Stimulated activated naive B cell treated with anti-CD40 and anti-IgM and Interleukin-4, amounts not matched to agents 10 μg/mL and 1 μg/mL and 100 μg/mL, for 72 hours (primary cell): ENCODE results near the gene NEUROD4.
A peak's percentile ranks its signal among the peaks of the same experiment; 100 is the strongest.

ENCODE experiments used
- ATAC-seq, 2 donors: fragments of 150-1000 bp; cut with Tn5 transposase; replicated peaks; 2 replicates each; pipeline ENCODE4 v1.10.0; 2021; ENCODE audit warnings: moderate library complexity in 1 of 2
- DNase-seq: peaks from one replicate; pipeline ENCODE4 v3.0.0; 2021
- H3K27ac Mint-ChIP-seq: one replicate; pipeline ENCODE4 v1.8.0; 2022; ENCODE audit warnings: mild to moderate bottlenecking, mixed read lengths
- H3K27me3 Mint-ChIP-seq, 2 donors: one replicate each; pipeline ENCODE4 v1.8.0; 2022; ENCODE audit warnings: mixed read lengths in 2 of 2
- H3K36me3 Mint-ChIP-seq, 2 donors: one replicate each; pipeline ENCODE4 v1.8.0; 2022; ENCODE audit warnings: mixed read lengths in 2 of 2, mild to moderate bottlenecking in 1 of 2
- H3K4me1 Mint-ChIP-seq, 2 donors: one replicate each; pipeline ENCODE4 v1.8.0; 2022; ENCODE audit warnings: mixed read lengths in 2 of 2, mild to moderate bottlenecking in 1 of 2
- H3K4me3 Mint-ChIP-seq, 2 donors: one replicate each; pipeline ENCODE4 v1.8.0; 2022; ENCODE audit warnings: mild to moderate bottlenecking in 2 of 2, mixed read lengths in 2 of 2, moderate library complexity in 1 of 2
- H3K9me3 Mint-ChIP-seq, 2 donors: one replicate each; pipeline ENCODE4 v1.8.0; 2022; ENCODE audit warnings: mixed read lengths in 2 of 2, mild to moderate bottlenecking in 1 of 2

The NEUROD4 gene

DNA sequence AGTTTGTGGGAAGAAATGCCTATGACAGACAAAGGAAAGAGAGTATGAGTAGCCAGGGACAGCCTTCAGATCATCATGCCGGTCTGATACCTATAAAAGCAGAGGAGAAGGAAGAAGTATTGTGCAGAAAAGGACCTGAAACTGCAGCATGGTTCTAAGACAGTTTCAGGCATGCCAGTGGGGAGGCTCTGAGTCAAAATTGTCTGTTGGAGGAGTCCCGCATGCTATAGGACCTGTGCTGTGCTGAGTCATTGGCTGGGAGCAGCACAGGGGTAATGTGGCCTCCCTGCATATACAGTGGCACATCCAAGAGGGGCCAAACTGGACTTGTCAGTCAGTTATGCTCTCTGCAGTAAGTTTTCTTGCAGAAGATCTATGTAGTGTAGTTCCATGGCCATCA is 40.7 kb downstream of the NEUROD4 start:
- Mint-ChIP-seq H3K9me3 (peaks cover 0 to 4% of the 10 kb centered on the region in 2 donors), H3K4me1 (peaks cover 11 to 17% of the 10 kb centered on the region in 2 donors), H3K4me3 (peak overlapping the region in 1 of 2 donors; percentile 29), H3K27me3 (peaks cover 19 to 22% of the 10 kb centered on the region in 2 donors), H3K27ac (peak overlapping the region; percentile 16), H3K36me3 (no peaks in the 10 kb centered on the region)
- ATAC-seq (peak; percentile 100), DNase-seq (peak; percentile 55)

DNA sequence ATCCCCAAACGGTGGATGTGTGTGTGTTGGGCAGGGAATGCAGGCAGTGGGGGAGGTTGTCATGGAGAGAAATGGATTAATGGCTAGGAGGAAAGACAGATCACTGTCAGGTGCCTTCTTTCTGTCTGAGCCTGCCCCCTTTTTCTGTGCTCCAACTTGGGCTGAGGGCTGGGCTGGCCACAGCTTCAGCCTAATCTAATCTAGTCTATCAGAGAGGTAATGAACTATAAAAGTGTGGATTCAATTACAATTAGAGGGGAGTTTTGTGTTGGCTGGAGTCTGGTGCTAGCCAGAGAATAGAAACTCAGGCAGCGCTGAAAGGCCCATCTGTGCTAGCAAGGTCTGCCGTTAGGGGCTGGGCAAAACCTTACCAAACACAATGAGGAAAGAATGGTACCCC is 41.2 kb downstream of the NEUROD4 start:
- Mint-ChIP-seq H3K27me3 (peaks cover 18 to 20% of the 10 kb centered on the region in 2 donors), H3K36me3 (no peaks in the 10 kb centered on the region), H3K9me3 (peaks cover 0 to 3% of the 10 kb centered on the region in 2 donors), H3K4me1 (peaks cover 11 to 17% of the 10 kb centered on the region in 2 donors), H3K27ac (no peak overlapping the region), H3K4me3 (peak overlapping the region in 1 of 2 donors; percentile 29)
- peak in 1 of 2 donors; percentile 2 for ATAC-seq
- DNase-seq, result no peak

DNA sequence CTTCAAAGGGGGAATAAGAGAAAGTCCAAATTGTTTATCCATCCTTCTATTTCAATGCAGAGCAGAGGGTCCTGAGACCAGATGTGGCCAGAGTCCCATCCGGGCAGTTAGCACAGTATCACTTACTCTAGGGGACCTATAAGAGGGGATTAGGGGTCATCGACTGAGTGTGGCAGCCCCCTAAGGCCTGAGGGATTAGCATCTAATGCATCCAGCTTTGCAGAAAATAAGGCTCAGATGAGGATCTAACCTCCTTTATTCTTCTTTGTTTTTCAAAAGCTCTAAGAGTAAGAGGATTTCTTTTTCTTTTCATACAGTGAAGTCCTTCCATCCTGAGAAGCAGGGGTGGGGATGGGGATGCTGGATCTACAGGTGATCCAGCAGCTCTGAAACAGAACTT is 43.5 kb downstream of the NEUROD4 start:
- no peak overlapping the region for H3K27ac Mint-ChIP-seq
- DNase-seq, result no peak

DNA sequence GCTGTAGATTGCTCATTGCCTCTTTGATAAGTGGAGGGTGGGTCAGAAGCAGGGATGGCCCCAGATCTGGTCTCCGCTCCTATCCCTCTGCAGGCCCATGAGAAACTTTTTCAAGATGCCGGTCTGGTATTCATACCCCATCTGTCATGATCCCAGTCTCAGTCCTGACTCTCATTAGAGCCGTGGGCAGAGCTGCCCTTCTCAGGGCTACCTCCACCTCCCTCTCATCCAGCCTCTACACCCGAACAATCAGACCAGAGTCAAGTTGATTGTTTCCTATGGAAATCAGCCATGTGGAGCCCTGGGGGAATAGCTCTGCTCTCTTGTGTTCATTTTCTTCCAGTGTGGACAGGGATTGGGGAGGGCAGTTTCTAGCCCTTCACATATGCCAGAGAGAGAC is 45.8 kb downstream of the NEUROD4 start:
- DNase-seq (no peak), ATAC-seq (no peak)
- H3K36me3 Mint-ChIP-seq, result no peaks in the 10 kb centered on the region
- H3K4me3 Mint-ChIP-seq, result no peak overlapping the region
- H3K27me3 Mint-ChIP-seq, result peaks cover 6 to 9% of the 10 kb centered on the region in 2 donors
- H3K4me1 Mint-ChIP-seq, result peaks cover 9 to 15% of the 10 kb centered on the region in 2 donors
- H3K27ac Mint-ChIP-seq, result no peak overlapping the region
- no peaks in the 10 kb centered on the region for H3K9me3 Mint-ChIP-seq

More for the DNA sequence above, 43.5 kb downstream of the NEUROD4 start:
- Mint-ChIP-seq H3K4me1 (peaks cover 11 to 17% of the 10 kb centered on the region in 2 donors), H3K9me3 (peaks cover 0 to 2% of the 10 kb centered on the region in 2 donors), H3K4me3 (no peak overlapping the region), H3K27me3 (peaks cover 11 to 12% of the 10 kb centered on the region in 2 donors), H3K36me3 (no peaks in the 10 kb centered on the region)
- no peak for ATAC-seq

DNA sequence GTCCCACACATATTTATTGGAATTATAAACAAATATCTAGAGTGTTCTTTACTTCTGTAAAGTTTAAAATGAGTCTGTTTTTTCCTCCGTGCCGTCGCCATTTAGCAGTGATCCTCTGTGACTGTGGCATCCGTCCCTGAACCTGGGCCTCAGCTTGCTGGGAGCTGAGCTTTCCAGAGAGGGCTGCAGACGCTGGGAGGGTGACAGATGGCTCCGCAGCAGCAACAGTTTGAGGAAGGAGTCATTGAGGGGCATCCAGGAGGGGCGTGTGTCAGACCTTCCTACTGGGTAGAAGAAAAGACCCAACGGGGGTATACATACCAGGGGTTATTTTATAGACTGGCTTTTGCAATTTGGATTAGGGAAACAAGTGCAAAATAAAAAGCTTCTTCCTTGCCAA is 47.9 kb downstream of the NEUROD4 start:
- Mint-ChIP-seq H3K9me3 (no peaks in the 10 kb centered on the region), H3K27me3 (peaks cover 6 to 9% of the 10 kb centered on the region in 2 donors), H3K4me1 (peaks cover 2 to 14% of the 10 kb centered on the region in 2 donors), H3K27ac (no peak overlapping the region), H3K36me3 (no peaks in the 10 kb centered on the region), H3K4me3 (no peak overlapping the region)
- no peak for DNase-seq
- no peak for ATAC-seq

DNA sequence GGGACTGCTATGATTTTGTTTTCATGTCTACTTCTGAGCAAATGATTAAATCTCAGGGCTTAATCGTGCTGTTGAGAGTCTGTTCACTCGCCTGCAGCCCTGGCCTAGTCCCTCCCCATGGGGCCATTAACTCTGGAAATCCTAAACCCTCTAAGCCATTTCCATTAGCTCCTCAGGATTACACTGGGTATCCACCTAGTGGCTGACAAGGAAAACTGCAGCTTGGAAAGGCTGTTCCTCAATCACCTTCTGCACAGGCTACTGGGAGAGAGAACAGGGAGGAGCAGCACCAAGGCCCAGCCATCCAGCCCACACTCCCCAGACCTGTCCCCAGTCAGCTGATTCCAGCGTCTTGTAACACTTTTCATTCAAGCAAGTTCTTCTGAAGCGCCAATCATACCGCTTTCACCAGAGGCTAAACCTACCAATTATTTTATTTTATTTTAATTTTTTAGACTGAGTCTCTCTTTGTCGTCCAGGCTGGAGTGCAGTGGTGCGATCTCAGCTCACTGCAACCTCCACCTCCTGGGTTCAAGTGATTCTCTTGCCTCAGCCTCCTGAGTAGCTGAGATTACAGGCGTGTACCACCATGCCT is 48.7 kb downstream of the NEUROD4 start:
- ATAC-seq, result peak; percentile 71 to 74
- H3K4me3 Mint-ChIP-seq, result no peak overlapping the region
- peaks cover 6 to 9% of the 10 kb centered on the region in 2 donors for H3K27me3 Mint-ChIP-seq
- peak; percentile 3 for DNase-seq
- peaks cover 2 to 14% of the 10 kb centered on the region in 2 donors for H3K4me1 Mint-ChIP-seq
- no peak overlapping the region for H3K27ac Mint-ChIP-seq
- H3K9me3 Mint-ChIP-seq, result no peaks in the 10 kb centered on the region
- no peaks in the 10 kb centered on the region for H3K36me3 Mint-ChIP-seq

DNA sequence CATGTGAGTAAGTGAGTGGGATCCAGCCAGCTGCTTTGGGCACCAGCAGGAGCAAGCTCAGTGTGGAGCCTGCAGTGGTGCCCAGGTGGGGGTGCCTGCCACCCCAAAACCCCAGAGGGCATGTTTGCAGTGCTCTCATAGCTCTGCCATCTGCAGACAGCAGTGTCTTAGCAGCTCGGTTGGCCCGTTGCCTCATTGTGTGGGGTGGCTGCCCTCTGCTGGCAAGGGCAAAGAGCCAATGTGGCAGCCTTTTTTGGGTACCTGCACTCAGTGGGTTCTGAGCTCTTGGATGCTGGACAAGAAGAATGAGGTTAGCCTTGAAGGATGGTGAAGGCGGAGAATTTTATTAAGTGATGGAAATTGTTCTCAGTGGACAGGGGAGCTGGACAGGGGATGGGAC is 52.3 kb downstream of the NEUROD4 start:
- peaks cover 4 to 28% of the 10 kb centered on the region in 2 donors for H3K4me1 Mint-ChIP-seq
- H3K36me3 Mint-ChIP-seq, result no peaks in the 10 kb centered on the region
- ATAC-seq (peak; percentile 88 to 89), DNase-seq (peak; percentile 65)
- peak overlapping the region; percentile 33 for H3K27ac Mint-ChIP-seq
- peaks cover 0 to 4% of the 10 kb centered on the region in 2 donors for H3K27me3 Mint-ChIP-seq
- H3K4me3 Mint-ChIP-seq, result no peak overlapping the region
- H3K9me3 Mint-ChIP-seq, result no peaks in the 10 kb centered on the region

DNA sequence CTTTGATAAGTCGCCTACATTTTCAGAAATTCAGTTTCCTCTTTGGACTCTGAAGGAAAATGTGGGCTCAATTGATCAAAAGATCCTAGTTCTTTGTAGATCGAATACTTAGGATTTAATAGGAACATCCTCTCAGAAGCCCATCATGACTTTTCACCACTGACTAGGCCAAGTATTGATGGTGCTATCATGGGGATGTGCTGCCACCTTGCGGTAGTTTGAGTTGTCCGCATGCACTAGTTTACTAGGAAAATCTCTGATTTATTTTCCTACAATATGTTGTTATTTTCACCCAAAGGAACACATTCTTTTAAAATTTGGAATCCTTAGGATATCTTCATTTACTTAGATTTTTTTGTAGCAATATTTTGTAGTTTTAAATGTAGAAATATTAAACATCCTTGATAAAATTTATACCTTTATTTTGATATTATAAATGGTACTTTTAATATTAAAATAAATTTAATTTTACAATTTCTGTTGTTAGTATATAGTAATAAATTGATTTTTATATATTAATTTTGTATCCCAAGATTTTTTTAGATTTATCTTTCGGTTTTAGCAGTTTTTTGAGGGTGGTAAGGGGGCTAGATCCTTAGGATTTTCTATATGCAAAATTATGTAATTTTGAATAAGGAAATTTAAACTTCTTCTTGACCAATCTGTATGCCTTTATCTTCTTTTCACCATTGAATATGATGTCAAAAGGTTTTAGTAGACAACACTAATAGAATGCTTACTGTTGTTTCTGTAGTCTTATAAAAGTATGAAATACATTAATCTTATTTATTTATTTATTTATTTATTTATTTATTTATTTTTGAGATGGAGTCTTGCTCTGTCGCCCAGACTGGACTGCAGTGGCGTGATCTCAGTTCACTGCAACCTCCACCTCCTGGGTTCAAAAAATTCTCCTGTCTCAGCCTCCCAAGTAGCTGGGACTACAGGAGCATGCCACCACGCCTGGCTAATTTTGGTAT is 53.6 kb downstream of the NEUROD4 start:
- Mint-ChIP-seq H3K27ac (no peak overlapping the region), H3K4me3 (no peak overlapping the region), H3K27me3 (peaks cover 4% of the 10 kb centered on the region in 2 donors), H3K36me3 (no peaks in the 10 kb centered on the region), H3K9me3 (no peaks in the 10 kb centered on the region), H3K4me1 (peaks cover 4 to 27% of the 10 kb centered on the region in 2 donors)
- ATAC-seq (peak; percentile 66 to 74), DNase-seq (peak; percentile 42)

DNA sequence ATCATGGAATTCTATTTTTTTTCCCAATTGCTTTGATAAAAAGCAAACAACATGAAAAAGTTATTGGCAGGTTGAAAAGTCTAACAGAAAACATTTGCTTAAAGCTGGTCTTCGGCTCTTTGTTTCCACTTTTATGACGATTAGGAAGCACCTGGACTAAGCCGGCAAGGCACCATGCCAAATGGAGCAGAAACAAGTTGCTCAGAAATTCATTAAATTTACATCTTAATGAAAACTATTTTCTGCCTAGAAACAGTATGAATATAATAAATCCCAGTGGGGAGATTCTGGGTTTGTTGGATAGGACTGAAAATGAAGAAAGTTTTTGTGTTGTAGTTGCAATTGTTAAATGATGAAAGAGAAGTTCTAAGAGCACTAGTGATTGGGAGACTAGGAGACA is 55.0 kb downstream of the NEUROD4 start:
- DNase-seq, result no peak
- Mint-ChIP-seq H3K4me1 (peaks cover 2 to 24% of the 10 kb centered on the region in 2 donors), H3K9me3 (no peaks in the 10 kb centered on the region), H3K27ac (no peak overlapping the region), H3K36me3 (no peaks in the 10 kb centered on the region), H3K27me3 (peaks cover 4 to 6% of the 10 kb centered on the region in 2 donors), H3K4me3 (no peak overlapping the region)
- no peak for ATAC-seq
